ENCODE results near the gene PSMA7.

DNA sequence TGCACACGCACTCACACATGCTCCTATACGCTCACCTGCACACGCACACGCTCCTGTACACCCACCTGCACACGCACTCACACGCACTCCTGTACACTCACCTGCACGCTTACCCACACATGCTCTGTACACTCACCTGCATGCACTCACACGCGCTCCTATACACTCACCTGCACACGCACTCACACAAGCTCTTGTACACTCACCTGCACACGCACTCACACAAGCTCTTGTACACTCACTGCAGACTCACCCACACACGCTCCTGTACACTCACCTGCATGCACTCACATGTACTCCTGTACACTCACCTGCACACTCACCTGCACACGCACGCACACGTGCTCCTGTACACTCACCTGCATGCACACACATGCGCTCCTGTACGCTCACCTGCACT, 55.6 kb downstream of the PSMA7 start:
- no peak for TF ChIP-seq POLR2A (IDR thresholded peaks at IDR 0.05)
- TF ChIP-seq, protein P1, sequence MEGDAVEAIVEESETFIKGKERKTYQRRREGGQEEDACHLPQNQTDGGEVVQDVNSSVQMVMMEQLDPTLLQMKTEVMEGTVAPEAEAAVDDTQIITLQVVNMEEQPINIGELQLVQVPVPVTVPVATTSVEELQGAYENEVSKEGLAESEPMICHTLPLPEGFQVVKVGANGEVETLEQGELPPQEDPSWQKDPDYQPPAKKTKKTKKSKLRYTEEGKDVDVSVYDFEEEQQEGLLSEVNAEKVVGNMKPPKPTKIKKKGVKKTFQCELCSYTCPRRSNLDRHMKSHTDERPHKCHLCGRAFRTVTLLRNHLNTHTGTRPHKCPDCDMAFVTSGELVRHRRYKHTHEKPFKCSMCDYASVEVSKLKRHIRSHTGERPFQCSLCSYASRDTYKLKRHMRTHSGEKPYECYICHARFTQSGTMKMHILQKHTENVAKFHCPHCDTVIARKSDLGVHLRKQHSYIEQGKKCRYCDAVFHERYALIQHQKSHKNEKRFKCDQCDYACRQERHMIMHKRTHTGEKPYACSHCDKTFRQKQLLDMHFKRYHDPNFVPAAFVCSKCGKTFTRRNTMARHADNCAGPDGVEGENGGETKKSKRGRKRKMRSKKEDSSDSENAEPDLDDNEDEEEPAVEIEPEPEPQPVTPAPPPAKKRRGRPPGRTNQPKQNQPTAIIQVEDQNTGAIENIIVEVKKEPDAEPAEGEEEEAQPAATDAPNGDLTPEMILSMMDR (IDR thresholded peaks at IDR 0.05) = no peak

Measured in body of pancreas (tissue), 4 donors.